ENCODE measurements around the gene LCK. TPM values are rescaled to one million over a fixed set of nuclear protein-coding genes. Genes with fewer than 3 reads are reported as not detected.
"Not testable (repeated sequence)": the region's sequence is repeated elsewhere in the genome, so short reads cannot be mapped to it uniquely, and the experiment has no call there.

Gene LCK
- total RNA-seq, 4 donors from 2014 or later, result 2.2 to 4.0 (median 3.5) TPM

DNA sequence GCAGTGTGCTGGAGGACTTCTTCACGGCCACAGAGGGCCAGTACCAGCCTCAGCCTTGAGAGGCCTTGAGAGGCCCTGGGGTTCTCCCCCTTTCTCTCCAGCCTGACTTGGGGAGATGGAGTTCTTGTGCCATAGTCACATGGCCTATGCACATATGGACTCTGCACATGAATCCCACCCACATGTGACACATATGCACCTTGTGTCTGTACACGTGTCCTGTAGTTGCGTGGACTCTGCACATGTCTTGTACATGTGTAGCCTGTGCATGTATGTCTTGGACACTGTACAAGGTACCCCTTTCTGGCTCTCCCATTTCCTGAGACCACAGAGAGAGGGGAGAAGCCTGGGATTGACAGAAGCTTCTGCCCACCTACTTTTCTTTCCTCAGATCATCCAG lies 34.6 kb downstream of the LCK start:
- H3K27me3 ChIP-seq, result no peaks in the 10 kb centered on the region
- TF ChIP-seq, protein P1, sequence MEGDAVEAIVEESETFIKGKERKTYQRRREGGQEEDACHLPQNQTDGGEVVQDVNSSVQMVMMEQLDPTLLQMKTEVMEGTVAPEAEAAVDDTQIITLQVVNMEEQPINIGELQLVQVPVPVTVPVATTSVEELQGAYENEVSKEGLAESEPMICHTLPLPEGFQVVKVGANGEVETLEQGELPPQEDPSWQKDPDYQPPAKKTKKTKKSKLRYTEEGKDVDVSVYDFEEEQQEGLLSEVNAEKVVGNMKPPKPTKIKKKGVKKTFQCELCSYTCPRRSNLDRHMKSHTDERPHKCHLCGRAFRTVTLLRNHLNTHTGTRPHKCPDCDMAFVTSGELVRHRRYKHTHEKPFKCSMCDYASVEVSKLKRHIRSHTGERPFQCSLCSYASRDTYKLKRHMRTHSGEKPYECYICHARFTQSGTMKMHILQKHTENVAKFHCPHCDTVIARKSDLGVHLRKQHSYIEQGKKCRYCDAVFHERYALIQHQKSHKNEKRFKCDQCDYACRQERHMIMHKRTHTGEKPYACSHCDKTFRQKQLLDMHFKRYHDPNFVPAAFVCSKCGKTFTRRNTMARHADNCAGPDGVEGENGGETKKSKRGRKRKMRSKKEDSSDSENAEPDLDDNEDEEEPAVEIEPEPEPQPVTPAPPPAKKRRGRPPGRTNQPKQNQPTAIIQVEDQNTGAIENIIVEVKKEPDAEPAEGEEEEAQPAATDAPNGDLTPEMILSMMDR (IDR thresholded peaks at IDR 0.05), result no peak
- TF ChIP-seq POLR2A (IDR thresholded peaks at IDR 0.05), result no peak
- no peak for DNase-seq
- H3K27ac ChIP-seq, result no peak overlapping the region
- no peaks in the 10 kb centered on the region for H3K4me1 ChIP-seq
- no peak overlapping the region for H3K4me3 ChIP-seq (replicated peaks in 1 of 3)
- H3K9me3 ChIP-seq, result no peaks in the 10 kb centered on the region
- intact Hi-C loops (cut with DNase I), result no loop called here
- WGBS, 2 donors, result 89 to 100% methylated on average over 2 of the region's 3 CpGs
- no peaks in the 10 kb centered on the region for H3K36me3 ChIP-seq

DNA sequence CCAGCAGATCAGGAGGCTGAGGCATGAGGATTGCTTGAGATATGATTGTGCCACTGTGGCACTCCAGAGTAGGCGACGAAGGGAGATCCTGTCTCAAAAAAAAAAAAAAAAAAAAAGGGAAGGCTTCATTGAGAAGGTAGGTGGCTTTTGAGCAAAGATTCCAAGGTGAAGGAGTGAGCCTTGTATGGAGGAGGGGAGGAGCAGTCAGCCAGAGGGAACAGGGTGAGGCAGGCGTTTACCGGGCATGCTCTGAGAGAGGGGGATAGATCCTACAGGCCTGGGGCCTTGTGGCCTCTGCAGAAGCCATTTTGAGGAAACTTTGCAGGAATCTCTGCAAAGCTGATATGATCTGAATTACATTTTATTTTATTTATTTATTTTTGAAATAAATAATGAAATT lies 35.7 kb downstream of the LCK start:
- Histone ChIP-seq H3K27ac (no peak overlapping the region), H3K4me1 (peaks cover 0 to 5% of the 10 kb centered on the region in 2 donors), H3K4me3 (replicated peaks in 1 of 3) (no peak overlapping the region), H3K27me3 (no peaks in the 10 kb centered on the region), H3K36me3 (no peaks in the 10 kb centered on the region), H3K9me3 (no peaks in the 10 kb centered on the region)
- TF ChIP-seq, protein P1 (IDR thresholded peaks at IDR 0.05), result no peak
- no peak for TF ChIP-seq POLR2A (IDR thresholded peaks at IDR 0.05)
- intact Hi-C loops (cut with DNase I), result no loop called here
- DNase-seq, result peak; percentile 68 to 72
- WGBS, 2 donors, result 48 to 62% methylated on average over 4 of the region's 4 CpGs

DNA sequence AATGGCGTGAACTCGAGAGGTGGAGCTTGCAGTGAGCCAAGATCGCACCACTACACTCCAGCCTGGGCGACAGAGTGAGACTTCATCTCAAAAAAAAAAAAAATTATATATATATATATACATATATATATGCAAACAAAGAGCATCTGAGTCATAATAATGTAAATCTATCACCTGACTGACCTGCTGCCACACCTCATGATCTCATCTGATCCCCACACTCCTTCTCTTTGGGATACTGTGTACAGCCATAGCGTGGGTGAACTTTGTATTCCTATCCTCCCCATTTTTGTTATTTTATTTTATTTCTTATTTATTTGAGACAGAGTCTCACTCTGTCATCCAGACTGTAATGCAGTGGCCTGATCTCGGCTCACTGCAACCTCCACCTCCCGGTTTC lies 38.2 kb downstream of the LCK start:
- no peaks in the 10 kb centered on the region for H3K36me3 ChIP-seq
- no peaks in the 10 kb centered on the region for H3K27me3 ChIP-seq
- no peaks in the 10 kb centered on the region for H3K9me3 ChIP-seq
- H3K4me1 ChIP-seq, result peaks cover 0 to 14% of the 10 kb centered on the region in 2 donors
- intact Hi-C loops (cut with DNase I), result no loop called here
- no peak for DNase-seq
- no peak for TF ChIP-seq POLR2A (IDR thresholded peaks at IDR 0.05)
- TF ChIP-seq, protein P1 (IDR thresholded peaks at IDR 0.05), result no peak
- H3K27ac ChIP-seq, result no peak overlapping the region
- WGBS, 2 donors, result 92 to 96% methylated on average over 7 of the region's 7 CpGs
- H3K4me3 ChIP-seq (replicated peaks in 1 of 3), result no peak overlapping the region

DNA sequence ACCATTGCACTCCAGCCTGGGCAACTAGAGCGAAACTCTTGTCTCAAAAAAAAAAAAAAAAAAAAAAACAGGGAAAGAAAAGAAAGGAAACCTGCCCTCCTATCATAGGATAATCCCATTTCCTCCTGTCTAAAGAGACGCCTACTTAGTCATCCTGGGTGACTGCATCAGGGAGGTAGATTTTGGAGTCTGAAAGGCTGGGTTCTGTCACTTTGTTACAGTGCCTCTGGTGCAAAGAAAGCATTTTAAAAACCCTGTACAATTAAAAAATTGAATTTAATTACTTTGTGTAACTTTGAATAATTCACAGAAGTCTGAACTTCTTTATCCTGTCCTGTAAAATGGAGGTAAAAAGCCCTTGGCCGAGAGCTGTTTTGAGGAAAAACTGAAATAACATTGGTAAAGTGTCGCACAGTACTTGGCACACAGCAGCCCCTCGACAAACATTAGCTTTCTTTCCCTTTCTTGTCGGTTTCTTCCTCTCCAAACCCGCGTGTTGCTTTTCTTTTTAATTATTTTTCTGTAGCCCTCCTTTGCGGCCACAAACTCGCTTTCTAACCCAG lies 40.2 kb downstream of the LCK start:
- TF ChIP-seq, protein P1 (IDR thresholded peaks at IDR 0.05), result no peak
- TF ChIP-seq POLR2A (IDR thresholded peaks at IDR 0.05), result no peak
- intact Hi-C loops (cut with DNase I), result loop anchor here (10.0 kb wide), 1 partner anchor 56 kb away; no protein-coding TSS in a partner anchor
- Histone ChIP-seq H3K36me3 (no peaks in the 10 kb centered on the region), H3K27me3 (no peaks in the 10 kb centered on the region), H3K4me1 (peaks cover 0 to 14% of the 10 kb centered on the region in 2 donors), H3K9me3 (no peaks in the 10 kb centered on the region), H3K27ac (peak overlapping the region; percentile 78 to 91 (median 79)), H3K4me3 (replicated peaks in 1 of 3) (peak overlapping the region in 2 of 3 donors; percentile 78 to 98)
- no peak for DNase-seq
- WGBS, 2 donors, result 69 to 73% methylated on average over 10 of the region's 10 CpGs

DNA sequence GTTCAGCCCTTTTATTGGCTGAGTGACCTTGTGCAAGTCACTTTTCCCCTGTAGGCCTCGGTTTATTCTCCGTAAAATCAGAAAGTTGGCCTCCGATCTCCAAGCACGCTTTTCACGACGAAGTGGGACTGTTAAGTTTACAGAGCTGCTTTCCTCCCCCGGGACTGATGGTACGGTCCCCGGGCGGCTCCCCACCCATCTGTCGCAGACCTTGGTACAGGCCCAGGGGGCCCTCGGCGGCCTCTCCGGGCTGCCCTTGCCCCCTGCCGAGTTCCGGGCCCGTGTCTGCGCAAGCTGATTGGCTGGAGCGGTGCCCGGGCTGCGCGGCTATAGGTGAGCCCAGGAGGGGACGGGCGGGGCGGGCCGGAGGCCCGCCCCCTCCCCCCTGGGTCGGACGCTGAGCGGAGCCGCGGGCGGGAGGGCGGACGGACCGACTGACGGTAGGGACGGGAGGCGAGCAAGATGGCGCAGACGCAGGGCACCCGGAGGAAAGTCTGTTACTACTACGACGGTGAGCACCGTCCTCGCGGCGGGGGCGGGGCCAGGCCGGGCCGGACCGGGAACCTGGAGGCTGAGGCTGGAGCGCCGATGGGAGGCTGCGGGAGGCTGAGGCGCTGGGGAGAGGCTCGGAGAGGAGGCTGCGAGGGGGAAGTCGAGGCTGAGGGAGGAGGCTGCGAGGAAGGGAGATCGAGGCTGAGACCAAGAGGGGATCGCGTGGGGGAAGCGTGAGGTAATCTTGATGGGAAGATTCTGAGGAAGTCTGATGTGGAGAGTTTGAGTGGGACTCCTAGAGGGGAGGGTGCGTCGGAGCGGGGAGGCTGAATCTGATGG lies 40.9 kb downstream of the LCK start, which contains the start of gene HDAC1:
Gene HDAC1 (plus strand): TSS at position 376 of the 831 bp plus-strand sequence. CDS start 87 bp downstream, at position 463.
- intact Hi-C loops (cut with DNase I), result loop anchor here (10.0 kb wide), 1 partner anchor 57 kb away; no protein-coding TSS in a partner anchor
- no peaks in the 10 kb centered on the region for H3K27me3 ChIP-seq
- DNase-seq, result peak; percentile 99
- peaks cover 0 to 14% of the 10 kb centered on the region in 2 donors for H3K4me1 ChIP-seq
- WGBS, 2 donors, result 1 to 2% methylated on average over 33 to 35 of the region's 67 CpGs
- peak; percentile 13 to 75 for TF ChIP-seq POLR2A (IDR thresholded peaks at IDR 0.05)
- TF ChIP-seq, protein P1 (IDR thresholded peaks at IDR 0.05), result peak in 1 of 6 experiments; percentile 3
- peak within 1 kb of the TSS; percentile 78 to 98 (median 91) for H3K4me3 ChIP-seq (replicated peaks in 1 of 3)
- H3K36me3 ChIP-seq, result no peaks in the 10 kb centered on the region
- no peaks in the 10 kb centered on the region for H3K9me3 ChIP-seq
- peak within 1 kb of the TSS; percentile 78 to 91 (median 79) for H3K27ac ChIP-seq

GRCh38 chr1:32298211-32298610 lies 47.1 kb downstream of the LCK start:
- intact Hi-C loops (cut with DNase I), result loop anchor here (10.0 kb wide), 1 partner anchor 63 kb away; no protein-coding TSS in a partner anchor
- DNase-seq; H3K36me3 ChIP-seq; H3K4me1 ChIP-seq; H3K27me3 ChIP-seq; H3K27ac ChIP-seq; H3K9me3 ChIP-seq; H3K4me3 ChIP-seq (replicated peaks in 1 of 3): not testable (repeated sequence)
- WGBS, 2 donors, result 95% methylated on average over 16 of the region's 16 CpGs
